ENCODE results near the gene RMND5B.

- TF ChIP-seq CTCF (IDR thresholded peaks at IDR 0.05 in 8 of 11, conservative IDR thresholded peaks at IDR 0.05 in 3 of 11): no peak
- no peak for TF ChIP-seq POLR2AphosphoS5 (IDR thresholded peaks at IDR 0.05)
- TF ChIP-seq POLR2A (IDR thresholded peaks at IDR 0.05): no peak
These were observed 4.3 kb upstream of the RMND5B start for GRCh38 chr5:178126556-178126955.
